Activated naive CD4-positive, alpha-beta T cell treated with anti-CD3 and anti-CD28 coated beads, Interleukin-2, amount 50 U/mL, for 24 hours (primary cell): ENCODE measurements around the gene TCN2.
"Not testable (repeated sequence)": the region's sequence is repeated elsewhere in the genome, so short reads cannot be mapped to it uniquely, and the experiment has no call there.

Experiments
- H3K27ac Mint-ChIP-seq: one replicate; pipeline ENCODE4 v1.8.0; 2021; ENCODE audit warnings: mild to moderate bottlenecking, mixed read lengths
- H3K27me3 Mint-ChIP-seq: one replicate; pipeline ENCODE4 v1.8.0; 2021; ENCODE audit warnings: mixed read lengths
- H3K36me3 Mint-ChIP-seq: one replicate; pipeline ENCODE4 v1.8.0; 2021; ENCODE audit warnings: mixed read lengths
- H3K4me1 Mint-ChIP-seq: one replicate; pipeline ENCODE4 v1.8.0; 2021; ENCODE audit warnings: mixed read lengths
- H3K4me3 Mint-ChIP-seq: one replicate; pipeline ENCODE4 v1.8.0; 2021; ENCODE audit warnings: mild to moderate bottlenecking, mixed read lengths
- H3K9me3 Mint-ChIP-seq: one replicate; pipeline ENCODE4 v1.8.0; 2021; ENCODE audit warnings: mixed read lengths

TCN2 gene

GRCh38 chr22:30614879-30615278 lies 7.9 kb downstream of the TCN2 start:
- Mint-ChIP-seq H3K36me3 (no peaks in the 10 kb centered on the region), H3K27me3 (no peaks in the 10 kb centered on the region), H3K27ac (no peak overlapping the region), H3K4me3 (no peak overlapping the region), H3K9me3 (no peaks in the 10 kb centered on the region), H3K4me1 (no peaks in the 10 kb centered on the region)

- no peaks in the 10 kb centered on the region for H3K27me3 Mint-ChIP-seq
- H3K27ac Mint-ChIP-seq = no peak overlapping the region
- H3K4me3 Mint-ChIP-seq = no peak overlapping the region
Measured at GRCh38 chr22:30615543-30615954, 8.6 kb downstream of the TCN2 start.

GRCh38 chr22:30617819-30618218 lies 10.8 kb downstream of the TCN2 start:
- H3K27me3 Mint-ChIP-seq = no peaks in the 10 kb centered on the region
- no peaks in the 10 kb centered on the region for H3K36me3 Mint-ChIP-seq
- no peak overlapping the region for H3K4me3 Mint-ChIP-seq
- no peaks in the 10 kb centered on the region for H3K4me1 Mint-ChIP-seq
- no peak overlapping the region for H3K27ac Mint-ChIP-seq
- H3K9me3 Mint-ChIP-seq = no peaks in the 10 kb centered on the region

More at GRCh38 chr22:30615543-30615954, 8.6 kb downstream of the TCN2 start:
- no peaks in the 10 kb centered on the region for H3K36me3 Mint-ChIP-seq
- no peaks in the 10 kb centered on the region for H3K9me3 Mint-ChIP-seq
- H3K4me1 Mint-ChIP-seq = no peaks in the 10 kb centered on the region

DNA sequence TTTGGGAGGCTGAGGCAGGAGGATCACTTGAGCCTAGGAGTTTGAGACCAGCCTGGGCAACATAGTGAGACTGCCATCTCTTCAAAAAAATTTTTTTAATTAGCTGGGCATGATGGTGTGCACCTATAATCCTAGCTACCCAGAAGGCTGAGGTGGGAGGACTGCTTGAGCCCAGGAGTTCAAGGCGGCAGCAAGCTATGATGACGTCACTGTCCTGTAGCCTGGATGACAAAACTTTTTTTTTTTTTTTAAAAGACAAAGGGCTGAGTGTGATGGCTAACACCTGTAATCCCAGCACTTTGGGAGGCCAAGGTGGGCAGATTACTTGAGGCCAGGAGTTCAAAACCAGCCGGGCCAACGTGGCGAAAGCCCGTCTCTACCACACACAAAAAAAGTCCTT lies 12.9 kb downstream of the TCN2 start:
- H3K9me3 Mint-ChIP-seq, H3K36me3 Mint-ChIP-seq, H3K27ac Mint-ChIP-seq, H3K4me1 Mint-ChIP-seq, H3K4me3 Mint-ChIP-seq, H3K27me3 Mint-ChIP-seq: not testable (repeated sequence)

DNA sequence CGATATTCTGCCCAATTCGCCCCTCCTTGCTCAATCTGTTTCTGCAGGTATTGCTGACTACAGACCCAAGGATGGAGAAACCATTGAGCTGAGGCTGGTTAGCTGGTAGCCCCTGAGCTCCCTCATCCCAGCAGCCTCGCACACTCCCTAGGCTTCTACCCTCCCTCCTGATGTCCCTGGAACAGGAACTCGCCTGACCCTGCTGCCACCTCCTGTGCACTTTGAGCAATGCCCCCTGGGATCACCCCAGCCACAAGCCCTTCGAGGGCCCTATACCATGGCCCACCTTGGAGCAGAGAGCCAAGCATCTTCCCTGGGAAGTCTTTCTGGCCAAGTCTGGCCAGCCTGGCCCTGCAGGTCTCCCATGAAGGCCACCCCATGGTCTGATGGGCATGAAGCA lies 19.4 kb downstream of the TCN2 start:
- H3K9me3 Mint-ChIP-seq = no peaks in the 10 kb centered on the region
- H3K27ac Mint-ChIP-seq = no peak overlapping the region
- no peaks in the 10 kb centered on the region for H3K27me3 Mint-ChIP-seq
- no peaks in the 10 kb centered on the region for H3K4me1 Mint-ChIP-seq
- H3K36me3 Mint-ChIP-seq = no peaks in the 10 kb centered on the region
- no peak overlapping the region for H3K4me3 Mint-ChIP-seq

GRCh38 chr22:30627471-30627870 lies 20.5 kb downstream of the TCN2 start:
- Mint-ChIP-seq H3K27ac (no peak overlapping the region), H3K4me3 (no peak overlapping the region), H3K36me3 (no peaks in the 10 kb centered on the region), H3K9me3 (no peaks in the 10 kb centered on the region), H3K27me3 (no peaks in the 10 kb centered on the region), H3K4me1 (no peaks in the 10 kb centered on the region)

DNA sequence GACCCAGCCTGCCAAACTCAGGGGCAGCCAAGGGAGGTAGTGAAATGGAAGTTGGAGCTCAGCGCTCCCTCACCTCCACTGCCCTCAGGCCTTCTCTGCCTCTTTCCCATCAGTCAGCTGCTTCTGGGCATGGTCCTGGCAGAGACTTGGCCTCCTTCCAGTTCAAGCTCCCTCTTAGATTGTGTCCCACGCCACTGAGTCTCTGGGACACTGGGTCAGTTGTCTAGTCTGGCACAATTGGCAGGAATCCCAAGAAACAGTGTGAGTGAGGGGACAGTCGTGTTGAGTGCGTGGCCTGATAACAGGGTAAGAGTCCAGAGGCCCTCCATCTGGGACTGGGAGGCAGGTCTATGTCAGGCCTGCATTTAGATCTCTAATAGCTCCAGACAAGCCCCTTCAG lies 21.5 kb downstream of the TCN2 start:
- no peaks in the 10 kb centered on the region for H3K27me3 Mint-ChIP-seq
- H3K4me1 Mint-ChIP-seq = no peaks in the 10 kb centered on the region
- no peaks in the 10 kb centered on the region for H3K9me3 Mint-ChIP-seq
- H3K36me3 Mint-ChIP-seq = no peaks in the 10 kb centered on the region
- no peak overlapping the region for H3K27ac Mint-ChIP-seq
- H3K4me3 Mint-ChIP-seq = no peak overlapping the region

- peaks cover 13% of the 10 kb centered on the region for H3K4me1 Mint-ChIP-seq
- not testable (repeated sequence) for H3K27me3 Mint-ChIP-seq, H3K9me3 Mint-ChIP-seq, H3K36me3 Mint-ChIP-seq, H3K4me3 Mint-ChIP-seq, H3K27ac Mint-ChIP-seq
Measured at GRCh38 chr22:30631469-30631868, 24.5 kb downstream of the TCN2 start.

- H3K36me3 Mint-ChIP-seq = peaks cover 6% of the 10 kb centered on the region
- peak overlapping the region; percentile 92 for H3K4me3 Mint-ChIP-seq
- H3K27me3 Mint-ChIP-seq = no peaks in the 10 kb centered on the region
- H3K27ac Mint-ChIP-seq = peak overlapping the region; percentile 52
- no peaks in the 10 kb centered on the region for H3K9me3 Mint-ChIP-seq
- H3K4me1 Mint-ChIP-seq = peaks cover 25% of the 10 kb centered on the region
Measured at GRCh38 chr22:30634471-30635233, 27.7 kb downstream of the TCN2 start.

GRCh38 chr22:30635273-30636225 lies 28.6 kb downstream of the TCN2 start, which contains the start of gene SLC35E4:
SLC35E4 (plus strand) TSS chr22:30635781; CDS start chr22:30636451, 670 bp downstream.
- Mint-ChIP-seq H3K4me1 (peaks cover 27% of the 10 kb centered on the region), H3K36me3 (peaks cover 7% of the 10 kb centered on the region), H3K4me3 (peak within 1 kb of the TSS; percentile 92), H3K27ac (peak within 1 kb of the TSS; percentile 59), H3K27me3 (no peaks in the 10 kb centered on the region), H3K9me3 (no peaks in the 10 kb centered on the region)

DNA sequence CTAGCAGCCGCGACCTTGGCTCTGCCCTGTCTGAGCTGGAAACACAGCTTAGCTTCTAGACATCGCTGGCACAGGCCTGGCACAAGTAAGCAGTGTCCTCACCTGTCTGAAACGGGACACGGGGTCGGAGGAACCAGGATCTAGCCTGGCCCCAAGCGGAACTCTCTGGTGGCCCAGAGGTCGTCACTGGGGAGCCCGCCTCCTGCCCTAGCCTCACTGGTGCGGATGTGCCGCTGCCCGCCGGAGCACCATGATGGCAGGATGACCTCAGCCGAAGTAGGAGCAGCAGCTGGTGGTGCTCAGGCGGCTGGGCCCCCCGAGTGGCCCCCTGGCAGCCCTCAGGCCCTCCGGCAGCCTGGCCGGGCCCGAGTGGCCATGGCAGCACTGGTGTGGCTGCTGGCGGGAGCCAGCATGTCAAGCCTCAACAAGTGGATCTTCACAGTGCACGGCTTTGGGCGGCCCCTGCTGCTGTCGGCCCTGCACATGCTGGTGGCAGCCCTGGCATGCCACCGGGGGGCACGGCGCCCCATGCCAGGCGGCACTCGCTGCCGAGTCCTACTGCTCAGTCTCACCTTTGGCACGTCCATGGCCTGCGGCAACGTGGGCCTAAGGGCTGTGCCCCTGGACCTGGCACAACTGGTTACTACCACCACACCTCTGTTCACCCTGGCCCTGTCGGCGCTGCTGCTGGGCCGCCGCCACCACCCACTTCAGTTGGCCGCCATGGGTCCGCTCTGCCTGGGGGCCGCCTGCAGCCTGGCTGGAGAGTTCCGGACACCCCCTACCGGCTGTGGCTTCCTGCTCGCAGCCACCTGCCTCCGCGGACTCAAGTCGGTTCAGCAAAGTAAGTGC lies 29.5 kb downstream of the TCN2 start:
- H3K27me3 Mint-ChIP-seq = no peaks in the 10 kb centered on the region

DNA sequence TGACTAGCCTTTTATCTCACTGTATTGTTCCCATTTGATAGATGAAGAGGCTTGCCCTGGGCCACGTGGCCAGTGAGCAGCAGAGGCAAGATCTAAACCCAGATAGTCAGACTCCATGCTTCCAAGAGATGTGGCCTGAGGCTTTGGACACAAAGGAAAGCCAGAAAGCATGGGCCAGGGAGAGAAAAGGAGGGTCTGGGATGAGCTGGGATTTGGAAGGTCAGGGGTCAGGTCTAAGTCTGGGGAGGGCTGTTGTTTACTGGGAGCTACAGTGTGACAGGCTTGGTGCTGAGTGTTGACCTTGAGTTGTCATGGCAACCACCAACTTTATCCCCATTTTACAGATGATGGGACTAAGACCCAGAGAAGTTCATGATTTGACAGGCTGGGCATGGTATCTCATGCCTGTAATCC lies 30.7 kb downstream of the TCN2 start:
- Mint-ChIP-seq H3K9me3 (no peaks in the 10 kb centered on the region), H3K4me1 (peaks cover 27% of the 10 kb centered on the region), H3K27ac (peak overlapping the region; percentile 37), H3K4me3 (peak overlapping the region; percentile 92), H3K36me3 (peaks cover 7% of the 10 kb centered on the region), H3K27me3 (no peaks in the 10 kb centered on the region)

More for the DNA sequence above, 29.5 kb downstream of the TCN2 start:
- Mint-ChIP-seq H3K27ac (no peak overlapping the region), H3K4me1 (peaks cover 27% of the 10 kb centered on the region), H3K36me3 (peaks cover 7% of the 10 kb centered on the region), H3K4me3 (peak overlapping the region; percentile 92), H3K9me3 (no peaks in the 10 kb centered on the region)

DNA sequence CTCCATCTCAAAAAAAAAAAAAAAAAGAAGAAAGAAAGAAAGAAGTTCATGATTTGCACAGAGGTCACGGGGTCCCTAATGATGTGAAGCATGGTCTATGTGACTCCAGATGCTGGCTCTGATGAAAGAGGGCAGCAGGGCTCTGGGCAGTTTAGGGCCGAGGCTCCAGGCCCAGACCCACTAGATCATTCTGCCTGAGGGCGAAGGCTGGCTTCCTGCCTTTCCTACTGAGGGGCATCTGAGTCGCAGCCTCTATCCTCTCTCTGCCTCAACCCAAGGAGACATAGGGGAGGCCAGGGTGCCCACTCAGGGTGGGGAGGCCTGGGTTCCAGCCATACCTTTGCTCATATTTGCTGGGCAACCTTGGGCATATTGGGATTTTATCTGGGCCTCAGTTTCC lies 33.4 kb downstream of the TCN2 start:
- Mint-ChIP-seq H3K27me3 (no peaks in the 10 kb centered on the region), H3K36me3 (peaks cover 9% of the 10 kb centered on the region), H3K4me1 (peaks cover 40% of the 10 kb centered on the region), H3K9me3 (no peaks in the 10 kb centered on the region), H3K27ac (no peak overlapping the region), H3K4me3 (no peak overlapping the region)

DNA sequence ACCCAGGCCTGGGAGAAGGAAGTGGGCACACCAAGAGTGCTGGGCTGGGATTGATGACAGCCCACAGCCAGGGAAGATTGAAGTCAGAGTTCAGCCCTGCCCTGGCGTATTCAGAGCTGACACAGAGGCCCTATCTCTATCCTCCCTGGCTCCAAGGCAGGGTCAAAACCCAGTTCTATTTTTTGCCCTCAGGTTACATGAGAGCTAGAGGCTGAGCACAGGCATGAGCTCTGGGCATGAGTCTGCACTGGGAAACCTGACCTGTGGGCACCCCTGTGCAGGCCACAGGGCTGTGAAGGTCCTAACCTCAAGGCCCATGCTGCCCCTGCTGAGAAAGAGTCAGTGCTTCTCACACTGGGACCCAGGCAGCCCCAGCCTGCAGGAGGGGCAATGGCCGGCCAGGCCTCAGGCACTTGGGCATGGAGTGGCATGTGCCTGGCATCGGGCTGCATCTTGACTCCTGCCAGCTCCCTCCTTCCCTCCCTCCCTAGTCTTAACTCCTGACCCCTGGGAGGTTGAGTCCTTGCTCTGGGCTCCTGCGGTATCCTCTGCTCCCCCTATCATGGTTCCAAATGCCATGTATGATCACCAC lies 34.0 kb downstream of the TCN2 start:
- H3K4me1 Mint-ChIP-seq = peaks cover 39% of the 10 kb centered on the region
- H3K9me3 Mint-ChIP-seq = no peaks in the 10 kb centered on the region
- H3K36me3 Mint-ChIP-seq = peaks cover 9% of the 10 kb centered on the region
- H3K27ac Mint-ChIP-seq = peak overlapping the region; percentile 41
- H3K4me3 Mint-ChIP-seq = no peak overlapping the region
- no peaks in the 10 kb centered on the region for H3K27me3 Mint-ChIP-seq
